GM18868 (cell line): ENCODE measurements around the gene FAM237B.
"Not testable (repeated sequence)": the region's sequence is repeated elsewhere in the genome, so short reads cannot be mapped to it uniquely, and the experiment has no call there.

ENCODE experiments used
- ATAC-seq: cut with Tn5 transposase; IDR thresholded peaks from one replicate; pipeline ENCODE4 v1.9.1; 2021; ENCODE audit warnings: mild to moderate bottlenecking, moderate library complexity; ENCODE audit not compliant: unreplicated experiment

The FAM237B gene

DNA sequence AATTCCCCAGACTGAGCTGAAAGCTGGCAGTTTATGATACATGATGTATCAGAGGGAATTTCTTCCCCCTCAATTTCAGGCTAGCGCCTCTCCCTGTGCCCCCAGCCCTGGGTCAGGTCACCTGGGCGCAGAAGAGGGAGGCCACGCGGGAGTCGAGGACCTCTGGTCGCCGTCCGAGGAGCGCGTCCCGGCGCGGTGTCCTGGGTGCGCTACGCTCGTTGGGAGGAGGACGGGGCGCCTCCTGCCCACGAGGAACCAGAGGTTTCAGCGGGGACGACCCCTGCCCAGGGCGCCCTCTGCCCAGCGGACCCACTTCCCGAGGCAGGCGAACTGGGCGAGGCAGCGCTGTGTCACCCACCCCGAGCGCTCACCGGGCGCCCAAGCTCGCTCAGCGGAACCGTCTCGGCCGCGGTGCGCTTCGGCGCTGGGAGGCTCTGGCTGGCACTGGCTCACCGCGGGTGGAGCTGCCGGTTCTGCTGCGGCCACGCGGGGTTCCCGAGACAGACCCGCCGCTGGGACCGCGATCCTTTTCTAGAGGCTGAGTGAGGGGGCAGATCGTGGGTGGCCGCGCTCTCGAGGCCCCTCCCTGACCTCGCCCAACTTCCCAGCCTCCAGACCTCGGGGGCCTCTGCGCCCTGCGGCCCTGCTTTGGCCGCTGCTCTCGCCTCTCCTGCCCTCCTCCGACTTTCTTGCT is at the start of gene FAM237B:
Gene FAM237B (minus strand): TSS at position 504 of the 694 bp plus-strand sequence. CDS start 1,556 bp downstream, outside the sequence.
- no peak for ATAC-seq

DNA sequence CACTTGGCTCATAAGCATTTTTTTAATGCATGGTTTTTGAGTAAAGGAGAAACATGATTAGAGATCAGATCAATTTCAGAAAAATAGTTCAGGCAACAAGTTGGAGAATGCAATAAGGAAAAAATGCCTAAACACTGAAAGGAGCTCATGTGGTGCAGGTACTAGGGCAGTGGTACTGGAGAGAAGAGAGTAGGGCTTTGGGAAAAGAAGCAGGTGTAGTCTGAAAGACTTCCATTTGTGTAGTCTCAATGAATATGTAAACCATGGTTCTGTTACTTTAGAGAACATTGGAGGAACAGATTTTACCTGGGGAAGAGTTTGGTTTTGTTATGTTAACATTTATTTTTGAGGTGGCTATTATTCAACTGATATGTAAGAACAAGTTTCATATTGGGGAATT is 30.9 kb upstream of the FAM237B start:
- no peak for ATAC-seq

GRCh38 chr7:90350032-90350431 is 28.9 kb upstream of the FAM237B start:
- not testable (repeated sequence) for ATAC-seq

DNA sequence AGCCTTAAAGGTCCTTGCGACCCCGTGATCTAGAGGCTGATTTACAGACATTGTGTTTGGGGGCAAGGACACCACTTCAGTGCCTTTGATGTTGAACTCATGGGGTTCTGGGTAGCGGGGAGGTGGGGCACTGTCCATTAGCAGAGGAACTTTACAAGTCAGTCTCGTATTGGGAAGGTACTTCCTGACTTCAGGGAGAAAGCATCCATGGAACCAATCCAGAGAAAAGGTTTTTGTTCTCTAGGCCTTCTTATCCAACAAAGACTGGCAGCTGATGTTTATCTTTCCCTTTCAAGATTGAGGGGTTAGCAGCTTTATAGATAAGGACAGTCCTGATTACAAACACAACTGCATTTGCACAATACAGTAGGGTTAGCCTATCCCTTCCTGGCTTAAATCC is 28.2 kb upstream of the FAM237B start:
- ATAC-seq = no peak

GRCh38 chr7:90347759-90348158 is 26.7 kb upstream of the FAM237B start:
- no peak for ATAC-seq

GRCh38 chr7:90346336-90347125 is 25.4 kb upstream of the FAM237B start, which contains the start of gene GTPBP10:
Gene GTPBP10, plus strand, starts transcription at chr7:90346716. Its CDS starts 26 bp downstream, at chr7:90346742.
- peak; percentile 94 for ATAC-seq

DNA sequence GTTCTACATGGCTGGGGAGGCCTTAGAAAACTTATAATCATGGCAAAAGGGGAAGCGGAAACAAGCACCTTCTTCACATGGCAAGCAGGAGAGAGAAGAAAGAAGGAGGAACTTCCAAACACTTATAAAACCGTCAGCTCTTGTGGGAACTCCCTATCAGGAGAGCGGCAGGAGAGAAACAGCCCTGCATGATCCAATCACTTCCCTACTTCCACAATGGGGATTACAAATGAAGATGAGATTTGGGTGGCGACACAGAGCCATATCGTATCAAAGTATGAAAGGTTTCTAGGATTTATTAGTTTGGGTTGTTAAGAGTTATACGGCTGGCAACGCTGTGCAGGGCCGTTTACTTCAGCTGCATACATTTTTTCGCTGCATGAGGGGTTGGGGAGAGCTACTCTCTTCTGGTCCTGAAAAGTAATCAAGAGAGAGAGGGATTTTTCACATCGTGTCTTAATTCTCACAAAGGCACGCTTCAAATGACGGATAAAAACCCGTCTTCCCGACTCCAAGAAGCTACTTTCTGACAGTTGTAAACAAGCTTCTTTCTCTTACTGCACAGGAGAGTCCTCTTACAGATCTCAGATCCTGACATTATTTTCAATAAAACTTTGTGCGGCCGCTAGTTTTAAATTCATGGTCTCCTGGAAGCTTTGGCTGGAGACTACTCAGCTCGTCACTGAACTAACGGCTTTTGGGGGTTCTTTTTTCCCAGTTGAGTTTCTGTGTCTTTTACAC is 24.7 kb upstream of the FAM237B start:
- peak; percentile 15 for ATAC-seq

GRCh38 chr7:90345016-90345415 is 23.9 kb upstream of the FAM237B start:
- no peak for ATAC-seq

- ATAC-seq = no peak
These were observed 16.0 kb upstream of the FAM237B start for GRCh38 chr7:90337106-90337505.

DNA sequence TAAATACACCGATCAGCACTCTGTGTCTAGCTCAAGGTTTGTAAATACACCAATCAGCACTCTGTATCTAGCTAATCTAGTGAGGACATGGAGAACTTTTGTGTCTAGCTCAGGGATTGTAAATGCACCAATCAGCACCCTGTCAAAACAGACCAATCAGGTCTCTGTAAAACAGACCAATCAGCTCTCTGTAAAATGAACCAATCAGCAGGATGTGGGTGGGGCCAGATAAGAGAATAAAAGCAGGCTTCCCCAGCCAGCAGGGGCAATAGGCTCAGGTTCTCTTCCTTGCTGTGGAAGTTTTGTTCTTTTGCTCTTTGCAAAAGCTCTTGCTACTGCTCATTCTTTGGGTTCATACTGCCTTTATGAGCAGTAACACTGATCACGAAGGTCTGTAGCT is 13.8 kb upstream of the FAM237B start:
- ATAC-seq = not testable (repeated sequence)

- ATAC-seq = no peak
These were observed 13.2 kb upstream of the FAM237B start for GRCh38 chr7:90334193-90334843.

GRCh38 chr7:90326500-90326899 is 5.4 kb upstream of the FAM237B start:
- no peak for ATAC-seq

DNA sequence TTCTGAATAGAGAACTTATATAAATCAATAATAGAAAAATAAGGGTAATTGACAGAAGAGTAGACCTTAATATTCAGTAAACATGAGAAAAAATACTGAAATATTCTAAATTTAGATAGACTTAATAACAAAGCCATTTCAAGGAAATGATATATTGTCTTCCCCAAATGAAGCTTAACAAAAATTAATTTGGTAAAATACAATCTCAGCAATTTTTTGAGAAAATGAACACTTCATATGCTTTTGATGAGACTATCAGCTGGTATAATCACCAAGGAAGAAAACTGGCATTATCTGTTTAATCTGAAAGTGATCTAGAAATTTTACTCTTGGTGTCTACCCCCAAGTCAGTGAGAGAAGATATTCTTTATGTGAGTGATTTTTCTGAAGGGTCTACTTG is 1.7 kb upstream of the FAM237B start:
- no peak for ATAC-seq

GRCh38 chr7:90320418-90320800 is 695 bp downstream of the FAM237B start:
- no peak for ATAC-seq

- no peak for ATAC-seq
These were observed 1.1 kb downstream of the FAM237B start for GRCh38 chr7:90320014-90320413.

- ATAC-seq = no peak
These were observed 7.2 kb downstream of the FAM237B start for GRCh38 chr7:90313907-90314306.

GRCh38 chr7:90312745-90313144 is 8.4 kb downstream of the FAM237B start:
- ATAC-seq = no peak

DNA sequence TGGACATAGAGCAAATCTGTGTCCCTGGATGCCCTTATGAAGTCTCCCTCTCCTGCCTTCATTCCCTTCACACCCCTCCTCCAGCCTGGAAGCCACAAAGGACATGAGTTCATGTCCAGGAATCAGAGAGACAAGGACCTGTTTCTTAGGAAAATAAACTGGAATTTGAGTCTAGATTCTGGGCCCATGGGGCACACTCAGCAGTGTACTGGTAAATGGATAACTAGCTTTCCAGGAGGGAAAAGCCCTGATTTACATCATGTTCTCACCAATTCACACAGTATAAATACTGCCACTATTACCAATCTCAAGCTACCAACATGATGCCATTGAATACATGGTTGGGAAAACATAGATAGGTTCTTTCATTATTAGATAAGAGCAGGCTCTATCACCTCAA is 9.9 kb downstream of the FAM237B start:
- no peak for ATAC-seq

DNA sequence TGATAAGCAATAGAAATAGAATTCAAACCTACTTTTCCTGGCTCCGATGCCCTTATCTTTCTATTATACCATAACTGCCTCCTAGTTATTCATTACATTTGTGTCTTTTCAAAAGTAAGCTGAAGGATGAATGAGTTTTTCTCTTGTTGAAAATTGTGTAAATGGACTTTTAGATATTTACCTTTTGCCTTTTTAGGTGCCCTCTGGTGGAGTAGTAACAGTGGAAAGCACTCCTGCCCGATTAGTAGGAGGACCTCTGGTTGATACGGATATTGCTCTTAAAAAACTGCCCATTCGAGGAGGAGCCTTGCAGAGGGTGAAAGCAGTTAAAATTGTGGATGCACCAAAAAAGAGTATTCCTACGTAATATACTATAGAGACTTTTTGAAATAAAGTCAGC is 11.2 kb downstream of the FAM237B start:
- ATAC-seq = no peak

DNA sequence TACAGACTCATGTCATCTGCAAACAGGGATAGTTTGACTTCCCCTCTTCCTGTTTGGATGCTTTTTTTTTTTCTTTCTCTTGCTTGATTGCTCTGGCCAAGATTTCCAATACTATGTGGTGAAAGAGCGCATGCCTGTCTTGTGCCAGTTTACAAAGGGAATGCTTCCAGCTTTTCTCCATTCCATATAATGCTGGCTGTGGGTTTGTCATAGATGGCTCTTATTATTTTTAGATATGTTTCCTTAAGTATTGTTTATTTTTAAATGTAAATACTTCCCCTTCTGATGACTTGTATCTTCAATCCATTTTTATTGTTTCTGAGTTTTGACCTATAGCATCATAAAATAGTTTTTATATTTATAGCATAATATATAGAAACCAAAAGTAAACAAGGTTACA is 17.9 kb downstream of the FAM237B start:
- no peak for ATAC-seq
